Activated CD4-positive, alpha-beta T cell treated with anti-CD3 and anti-CD28 coated beads, Interleukin-2, amount 50 U/mL, for 16 hours (primary cell): ENCODE results near the gene HSPBP1.
A peak's percentile ranks its signal among the peaks of the same experiment; 100 is the strongest.
"Not testable (repeated sequence)": the region's sequence is repeated elsewhere in the genome, so short reads cannot be mapped to it uniquely, and the experiment has no call there.

Source experiments
- DNase-seq: peaks from one replicate; pipeline ENCODE4 v3.0.0-alpha.2; 2020

Gene HSPBP1, protein sequence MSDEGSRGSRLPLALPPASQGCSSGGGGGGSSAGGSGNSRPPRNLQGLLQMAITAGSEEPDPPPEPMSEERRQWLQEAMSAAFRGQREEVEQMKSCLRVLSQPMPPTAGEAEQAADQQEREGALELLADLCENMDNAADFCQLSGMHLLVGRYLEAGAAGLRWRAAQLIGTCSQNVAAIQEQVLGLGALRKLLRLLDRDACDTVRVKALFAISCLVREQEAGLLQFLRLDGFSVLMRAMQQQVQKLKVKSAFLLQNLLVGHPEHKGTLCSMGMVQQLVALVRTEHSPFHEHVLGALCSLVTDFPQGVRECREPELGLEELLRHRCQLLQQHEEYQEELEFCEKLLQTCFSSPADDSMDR

DNA sequence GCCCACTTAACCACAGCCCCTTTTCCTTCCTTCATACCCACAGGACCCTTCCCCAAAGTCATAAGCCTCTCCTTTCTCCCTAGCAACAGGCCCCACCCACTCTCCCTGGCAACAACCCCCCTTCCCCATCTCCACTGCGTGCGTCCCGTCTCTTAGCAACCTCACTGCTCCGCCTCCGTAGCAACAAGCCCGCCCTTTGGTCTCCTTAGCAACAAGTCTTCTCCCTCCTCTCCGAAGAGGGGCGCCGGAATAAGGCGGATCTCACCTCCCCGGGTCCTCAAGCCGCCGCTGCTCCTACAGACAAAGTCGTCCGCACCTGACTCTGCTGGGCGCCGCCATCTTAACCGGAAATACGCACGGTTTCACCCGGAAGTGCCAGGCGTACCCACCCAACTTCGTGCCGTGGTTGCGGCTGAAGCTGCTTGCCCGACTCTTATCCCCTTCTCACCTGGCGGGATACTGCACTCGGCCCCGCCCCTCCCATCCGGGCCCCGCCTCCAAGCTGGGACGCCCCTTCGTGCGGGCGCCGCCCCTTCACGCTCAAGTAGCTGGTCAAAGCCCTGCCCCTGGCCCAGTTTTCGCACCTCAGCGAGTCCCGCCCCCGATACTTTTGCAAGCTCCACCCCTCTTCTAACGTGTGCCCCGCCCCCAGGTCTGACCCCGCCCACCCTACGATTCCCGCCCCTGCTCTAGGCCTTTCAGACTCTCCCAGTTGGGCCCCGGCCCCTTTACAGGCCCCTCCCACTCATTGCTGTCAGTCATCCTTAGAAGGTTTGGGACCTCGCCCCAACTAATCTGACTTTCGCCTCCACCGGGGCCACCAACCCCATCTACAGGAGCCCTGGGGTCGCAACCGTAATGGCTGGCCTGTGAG lies at the start of gene HSPBP1:
Gene HSPBP1 (minus strand): TSS at position 341 of the 874 bp plus-strand sequence. CDS start 502 bp downstream, outside the sequence.
- peak; percentile 98 for DNase-seq

GRCh38 chr19:55328774-55329318 lies 48.9 kb upstream of the HSPBP1 start:
- not testable (repeated sequence) for DNase-seq

GRCh38 chr19:55325172-55325571 lies 45.3 kb upstream of the HSPBP1 start, which contains the start of gene TMEM150B:
TMEM150B (minus strand) TSS chr19:55325341; CDS start chr19:55321036, 4,305 bp downstream.
- DNase-seq = no peak

GRCh38 chr19:55324662-55325061 lies 44.8 kb upstream of the HSPBP1 start:
- no peak for DNase-seq

- no peak for DNase-seq
Measured at GRCh38 chr19:55322204-55322885, 42.4 kb upstream of the HSPBP1 start.

DNA sequence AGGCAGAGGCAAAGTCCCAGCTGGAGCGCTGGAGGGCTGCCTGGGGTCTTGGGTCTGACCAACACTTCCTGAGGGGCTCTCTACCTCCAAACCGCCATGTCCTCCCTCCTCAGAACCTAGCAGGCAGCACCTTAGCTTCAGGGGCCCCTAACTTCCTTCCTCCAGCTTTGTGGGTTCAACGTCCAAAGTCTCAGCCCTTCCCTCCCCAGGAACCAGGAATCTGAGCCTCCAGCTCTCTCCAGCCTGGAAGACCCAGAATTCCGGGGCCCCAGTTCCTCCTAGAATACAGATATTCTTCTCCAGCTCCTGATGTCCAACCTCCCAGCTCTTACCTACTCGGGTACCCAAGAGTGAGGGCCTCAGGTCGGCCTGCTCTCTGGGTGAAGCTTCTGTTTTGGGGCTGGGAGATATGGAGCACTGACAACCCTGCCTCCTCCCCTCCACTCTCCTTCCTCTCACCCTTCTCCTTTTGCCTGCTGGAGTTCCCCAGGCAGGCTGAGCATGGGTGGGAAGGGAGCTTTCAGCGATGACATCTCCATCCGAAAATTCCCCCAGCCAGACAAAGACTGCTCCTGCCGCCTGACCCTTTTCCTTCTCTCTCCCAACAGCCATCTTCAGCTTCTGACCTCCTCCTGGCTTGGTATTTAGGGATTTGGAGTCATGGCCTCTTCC lies 41.7 kb upstream of the HSPBP1 start:
- DNase-seq = no peak

- no peak for DNase-seq
Measured at GRCh38 chr19:55320844-55321419, 41.0 kb upstream of the HSPBP1 start.

DNA sequence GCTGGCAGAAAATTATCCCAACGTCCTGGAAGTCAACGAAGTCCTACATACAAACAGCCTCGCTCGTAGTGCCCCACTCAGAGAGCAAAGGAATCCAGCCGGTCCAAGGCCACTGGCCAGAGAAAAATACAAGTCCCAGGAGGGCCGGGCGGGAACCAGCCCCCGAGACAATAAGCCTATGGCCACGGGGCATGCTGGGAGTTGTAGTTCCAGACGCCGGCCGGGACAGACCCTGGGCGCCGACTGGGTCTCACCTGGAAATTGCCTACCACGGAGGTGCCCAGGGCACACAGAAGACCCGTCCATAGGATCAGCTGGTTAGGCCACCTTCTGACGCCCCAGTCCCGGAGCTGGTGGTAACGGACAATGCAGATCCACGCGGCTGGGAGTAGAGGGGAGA lies 39.9 kb upstream of the HSPBP1 start:
- no peak for DNase-seq

- no peak for DNase-seq
Measured at GRCh38 chr19:55316646-55317045, 36.7 kb upstream of the HSPBP1 start.

DNA sequence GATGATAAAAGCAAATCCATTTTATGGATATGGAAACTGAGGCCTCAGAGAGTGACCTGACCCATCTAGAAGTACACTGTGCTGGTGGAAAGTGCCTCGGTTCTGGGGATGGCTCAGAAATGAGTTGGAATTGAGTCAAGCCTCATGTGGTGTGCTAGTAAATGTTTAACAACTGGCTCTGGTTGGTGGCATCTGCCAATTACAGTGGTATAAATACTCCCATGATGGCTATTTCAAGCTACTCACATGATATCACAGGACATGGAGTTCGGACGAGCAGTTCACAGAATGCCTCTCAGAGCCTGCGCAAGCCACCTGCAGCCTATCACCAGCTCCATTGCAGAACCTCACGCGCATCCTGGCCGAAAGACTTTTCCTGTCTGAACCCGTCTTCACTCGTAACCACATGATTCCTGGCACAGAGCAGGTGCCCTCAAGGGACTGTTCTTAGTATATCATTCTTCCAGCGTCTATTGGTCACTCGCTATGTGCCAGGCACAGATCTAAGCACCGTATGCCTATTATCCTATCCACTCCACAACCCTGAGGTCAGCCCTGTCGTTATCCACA lies 36.1 kb upstream of the HSPBP1 start:
- DNase-seq = no peak

DNA sequence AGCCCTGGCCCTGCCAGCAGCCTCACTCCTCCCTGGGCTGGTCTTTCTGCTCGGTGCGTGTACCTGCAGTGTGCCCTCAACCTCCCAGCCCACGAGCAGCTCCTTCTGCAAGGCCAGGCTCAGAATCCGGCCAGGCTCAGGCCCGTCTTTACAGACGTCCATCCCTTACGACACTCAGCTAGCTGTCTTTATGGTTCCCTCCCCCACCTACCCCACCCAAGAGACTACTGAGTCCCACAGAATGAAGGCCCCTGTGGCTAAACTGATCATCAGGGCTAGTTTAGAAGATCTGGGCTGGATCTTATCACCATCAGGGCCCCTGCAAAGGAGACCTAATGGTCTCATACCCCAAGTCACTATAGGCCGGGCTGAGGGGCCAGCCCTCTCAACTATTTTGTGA lies 34.5 kb upstream of the HSPBP1 start:
- no peak for DNase-seq

DNA sequence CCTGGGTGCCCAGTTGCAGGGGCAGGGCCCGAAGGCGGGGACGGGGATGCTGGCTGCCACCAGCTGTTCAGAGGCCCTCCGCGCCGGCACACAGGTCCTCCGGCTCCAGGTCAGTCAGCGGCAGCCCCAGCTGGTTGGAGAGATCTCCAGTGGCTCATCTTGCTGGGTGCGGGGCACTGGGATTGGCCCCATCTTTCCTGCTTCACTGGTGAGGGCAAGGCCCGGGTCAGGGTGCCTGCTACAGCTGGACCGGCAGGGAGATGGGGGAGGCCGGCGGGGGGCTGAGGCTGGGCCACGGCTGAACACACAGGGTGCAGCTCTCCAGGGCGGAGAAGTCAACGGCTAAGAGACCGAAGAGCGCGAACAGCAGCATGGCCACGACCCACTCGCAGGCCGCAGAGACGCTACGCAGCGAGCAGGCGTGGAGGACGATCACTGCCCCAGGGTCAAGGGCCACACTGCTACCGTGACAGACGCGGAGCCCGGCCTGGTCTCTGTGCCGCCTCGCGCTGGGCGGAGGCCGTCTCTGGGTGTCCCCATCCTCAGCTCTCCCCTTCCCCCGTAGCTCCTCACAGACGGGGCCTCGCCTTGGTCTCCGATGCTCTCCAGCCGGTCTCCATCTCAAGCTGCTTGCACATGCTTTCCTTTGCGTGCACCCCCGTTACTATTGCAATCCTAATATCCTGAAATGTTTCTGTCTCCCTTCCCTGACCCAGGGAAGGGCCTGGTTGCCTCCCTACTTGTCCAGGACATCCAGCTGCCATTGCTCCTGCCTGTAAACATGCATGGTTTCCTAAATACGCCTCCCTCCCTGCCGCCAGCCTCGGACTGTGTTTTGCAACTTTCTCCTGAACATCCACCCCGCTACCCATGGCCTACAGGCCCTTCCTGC lies 33.0 kb upstream of the HSPBP1 start:
- DNase-seq = no peak

DNA sequence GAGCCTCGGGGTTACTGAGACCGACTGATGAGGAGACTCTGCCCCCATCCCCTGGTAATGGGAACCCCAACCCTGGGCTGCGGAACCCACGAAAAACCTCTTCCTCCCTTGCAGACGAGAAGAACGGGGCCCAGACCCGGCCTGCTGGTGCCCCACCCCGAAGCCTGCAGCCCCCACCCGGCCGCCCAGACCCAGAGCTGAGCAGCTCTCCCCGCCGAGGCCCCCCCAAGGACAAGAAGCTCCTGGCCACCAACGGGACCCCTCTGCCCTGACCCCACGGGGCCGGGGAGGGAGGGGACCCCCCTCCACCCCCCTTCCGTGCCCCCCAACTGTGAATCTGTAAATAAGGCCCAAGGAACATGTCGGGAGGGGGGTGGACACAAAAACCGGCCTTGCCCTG lies 31.9 kb upstream of the HSPBP1 start:
- no peak for DNase-seq

DNA sequence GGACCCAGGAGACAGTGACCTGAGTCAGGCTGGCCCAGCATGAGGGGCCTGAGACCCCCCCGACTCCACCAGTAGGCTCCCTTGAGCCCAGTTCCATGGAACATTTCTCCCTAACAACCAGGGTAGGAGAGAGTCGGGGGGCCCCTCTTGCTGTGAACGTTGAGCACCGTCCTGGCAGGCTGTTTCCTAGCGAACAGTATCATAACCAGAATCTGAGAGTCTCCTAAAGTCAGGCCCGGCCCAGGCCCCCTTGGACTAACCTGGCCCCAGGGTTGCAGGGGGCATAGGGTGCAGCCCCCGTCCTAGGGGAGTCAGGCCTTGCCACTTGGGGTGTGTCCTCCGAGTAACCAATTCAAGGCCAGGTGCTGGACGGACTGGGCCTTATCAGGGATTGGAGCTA lies 31.5 kb upstream of the HSPBP1 start:
- DNase-seq = no peak

GRCh38 chr19:55310498-55310897 lies 30.6 kb upstream of the HSPBP1 start:
- DNase-seq = no peak

DNA sequence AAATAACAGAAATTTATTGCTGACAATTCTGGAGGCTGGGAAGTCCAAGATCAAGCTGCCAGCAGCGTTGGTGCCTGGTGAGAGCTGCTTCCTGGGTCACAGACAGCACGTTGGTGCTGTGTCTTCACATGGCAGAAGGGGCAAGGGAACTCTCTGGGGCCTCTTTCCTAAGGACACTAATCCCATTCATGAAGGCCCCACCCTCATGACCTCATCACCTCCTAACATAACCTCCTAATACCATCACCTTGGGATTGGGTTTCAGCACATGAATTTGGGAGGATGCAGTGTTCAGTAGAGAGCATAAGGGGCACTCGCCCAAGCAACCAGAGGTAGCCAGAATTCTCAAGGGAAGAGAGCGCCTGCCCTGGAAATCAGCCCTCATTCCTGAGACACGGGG lies 29.5 kb upstream of the HSPBP1 start:
- DNase-seq = no peak

GRCh38 chr19:55308281-55308680 lies 28.4 kb upstream of the HSPBP1 start:
- no peak for DNase-seq

GRCh38 chr19:55306712-55307111 lies 26.8 kb upstream of the HSPBP1 start:
- DNase-seq = no peak

DNA sequence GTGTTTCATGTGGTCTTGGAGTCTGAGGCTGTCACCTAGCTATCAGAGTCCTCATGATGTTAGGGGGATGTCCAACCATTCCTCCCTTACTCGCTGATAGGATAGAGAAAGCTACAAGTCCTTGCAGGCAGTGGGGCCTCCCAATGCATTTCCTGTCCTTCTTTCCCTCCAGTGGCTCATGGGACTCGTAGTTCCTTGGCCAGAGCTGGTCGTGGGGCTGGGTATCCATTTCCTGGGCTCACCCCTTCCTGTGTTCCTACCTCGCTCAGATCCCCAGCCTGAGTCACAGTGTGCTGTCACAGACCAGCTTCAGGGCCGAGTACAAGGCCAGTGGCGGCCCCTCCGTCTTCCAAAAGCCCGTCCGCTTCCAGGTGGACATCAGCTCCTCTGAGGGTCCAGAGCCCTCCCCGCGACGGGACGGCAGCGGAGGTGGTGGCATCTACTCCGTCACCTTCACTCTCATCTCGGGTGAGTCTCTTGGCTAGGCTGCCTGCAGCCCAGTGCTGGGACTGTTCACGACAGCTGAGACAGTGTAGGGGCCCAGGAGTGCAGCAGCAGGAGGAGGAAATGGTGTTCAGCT lies 26.2 kb upstream of the HSPBP1 start:
- no peak for DNase-seq

DNA sequence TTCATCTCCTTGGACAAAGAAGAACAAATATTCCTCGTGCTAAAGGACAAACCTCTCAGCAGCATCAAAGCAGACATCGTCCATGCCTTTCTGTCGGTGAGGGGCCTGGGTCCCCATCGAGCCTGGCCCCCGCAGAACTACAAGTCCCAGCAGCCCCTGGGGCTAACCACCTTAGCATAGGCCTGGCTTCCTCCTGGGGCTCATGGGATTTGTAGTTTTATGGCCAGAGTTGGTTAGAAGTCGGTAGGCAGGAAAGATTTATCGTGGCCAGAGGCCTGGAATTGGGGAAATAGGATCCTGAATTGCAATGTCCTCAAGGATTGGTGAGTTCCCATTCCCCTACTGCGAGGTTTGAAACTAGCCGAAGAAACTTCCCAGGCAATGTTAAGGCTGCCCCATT lies 25.6 kb upstream of the HSPBP1 start:
- DNase-seq = peak; percentile 66
